DMS 273 (cell line): Measurements from ENCODE around the gene TTC4.

Experiments
- DNase-seq: peaks from one replicate; lab custom pipeline; 2025; ENCODE audit not compliant: unreplicated experiment; lab: John Stamatoyannopoulos, UW

Gene TTC4

GRCh38 chr1:54715493-54716298 lies at the start of gene TTC4:
TTC4 (plus strand) TSS chr1:54715861; CDS start chr1:54715909, 48 bp downstream.
- peak; percentile 95 for DNase-seq

GRCh38 chr1:54666333-54666732 lies 49.3 kb upstream of the TTC4 start:
- no peak for DNase-seq

- DNase-seq, result no peak
Measured at GRCh38 chr1:54667797-54668196, 47.9 kb upstream of the TTC4 start.

GRCh38 chr1:54668567-54668966 lies 47.1 kb upstream of the TTC4 start:
- no peak for DNase-seq

- peak; percentile 81 for DNase-seq
Measured at GRCh38 chr1:54671985-54672608, 43.6 kb upstream of the TTC4 start.

GRCh38 chr1:54678776-54679643 lies 36.7 kb upstream of the TTC4 start:
- no peak for DNase-seq

GRCh38 chr1:54679706-54680105 lies 36.0 kb upstream of the TTC4 start:
- no peak for DNase-seq

GRCh38 chr1:54680387-54680786 lies 35.3 kb upstream of the TTC4 start:
- DNase-seq, result no peak

GRCh38 chr1:54681358-54681757 lies 34.3 kb upstream of the TTC4 start:
- peak; percentile 78 for DNase-seq

- DNase-seq, result no peak
Measured at GRCh38 chr1:54683453-54683852, 32.2 kb upstream of the TTC4 start.

GRCh38 chr1:54685335-54685905 lies 30.2 kb upstream of the TTC4 start:
- no peak for DNase-seq

GRCh38 chr1:54686155-54686554 lies 29.5 kb upstream of the TTC4 start:
- no peak for DNase-seq

- no peak for DNase-seq
Measured at GRCh38 chr1:54694771-54695170, 20.9 kb upstream of the TTC4 start.

- DNase-seq, result no peak
Measured at GRCh38 chr1:54695221-54695620, 20.4 kb upstream of the TTC4 start.

- no peak for DNase-seq
Measured at GRCh38 chr1:54695764-54696163, 19.9 kb upstream of the TTC4 start.

- no peak for DNase-seq
Measured at GRCh38 chr1:54696262-54696661, 19.4 kb upstream of the TTC4 start.

GRCh38 chr1:54697896-54698295 lies 17.8 kb upstream of the TTC4 start:
- no peak for DNase-seq

GRCh38 chr1:54698346-54698745 lies 17.3 kb upstream of the TTC4 start:
- no peak for DNase-seq

- DNase-seq, result peak; percentile 55
Measured at GRCh38 chr1:54699936-54700525, 15.6 kb upstream of the TTC4 start.

GRCh38 chr1:54701066-54701465 lies 14.6 kb upstream of the TTC4 start:
- DNase-seq, result no peak

GRCh38 chr1:54701996-54702395 lies 13.7 kb upstream of the TTC4 start:
- no peak for DNase-seq
